Fibroblast of lung (primary cell): ENCODE results near the gene UTP25. TPM values are rescaled to one million over a fixed set of nuclear protein-coding genes. Genes with fewer than 3 reads are reported as not detected.
"Not testable (repeated sequence)": the region's sequence is repeated elsewhere in the genome, so short reads cannot be mapped to it uniquely, and the experiment has no call there.

ENCODE experiments used
- DNase-seq, 2 donors: peaks; one replicate each; pipeline versions ENCODE4 v3.0.0 to v3.0.0-alpha.2; 2010; ENCODE audit warnings: low read depth in 2 of 2
- H2AFZ ChIP-seq: 2 replicates; pipeline ENCODE4 v1.5.1; 2012; ENCODE audit warnings: low read length, control low read depth, inconsistent platforms
- H3K27ac ChIP-seq: 2 replicates; pipeline ENCODE4 v1.5.1; 2011; ENCODE audit warnings: low read length, control low read depth; ENCODE audit not compliant: insufficient read depth
- H3K27me3 ChIP-seq: 2 replicates; pipeline ENCODE4 v1.5.1; 2011; ENCODE audit warnings: mild to moderate bottlenecking, low read length; ENCODE audit not compliant: control insufficient read depth, insufficient read depth
- H3K36me3 ChIP-seq: 2 replicates; pipeline ENCODE4 v1.5.1; 2011; ENCODE audit warnings: low read length; ENCODE audit not compliant: control insufficient read depth, insufficient read depth
- H3K4me1 ChIP-seq: 2 replicates; pipeline ENCODE4 v1.5.1; 2011; ENCODE audit warnings: low read length; ENCODE audit not compliant: control insufficient read depth, insufficient read depth; ENCODE audit errors: extremely low read depth
- H3K4me2 ChIP-seq: 2 replicates; pipeline ENCODE4 v1.5.1; 2011; ENCODE audit warnings: low read length, control low read depth; ENCODE audit not compliant: insufficient read depth; ENCODE audit errors: extremely low read depth
- H3K4me3 ChIP-seq, 4 experiments: fragments of 200-600 bp in 1 of 4; sonication (generic) in 1 of 4; replicated peaks in 1 of 4; 2 replicates each; pipeline ENCODE4 v1.5.1; 2011 to 2016; ENCODE audit warnings: low read length in 4 of 4, low read depth in 3 of 4, mild to moderate bottlenecking in 3 of 4, control low read depth in 2 of 4, inconsistent platforms in 1 of 4, mixed read lengths in 1 of 4; ENCODE audit not compliant: insufficient read depth in 1 of 4; ENCODE audit errors: control extremely low read depth in 1 of 4
- H3K79me2 ChIP-seq: 2 replicates; pipeline ENCODE4 v1.5.1; 2012; ENCODE audit warnings: mild to moderate bottlenecking, low read length, inconsistent platforms; ENCODE audit not compliant: control insufficient read depth, insufficient read depth
- H3K9ac ChIP-seq: 2 replicates; pipeline ENCODE4 v1.5.1; 2011; ENCODE audit warnings: mild to moderate bottlenecking, low read length, control low read depth; ENCODE audit not compliant: insufficient read depth
- H3K9me3 ChIP-seq: 2 replicates; pipeline ENCODE4 v1.5.1; 2012; ENCODE audit warnings: low read depth, low read length; ENCODE audit not compliant: control insufficient read depth, insufficient read depth
- H4K20me1 ChIP-seq: 2 replicates; pipeline ENCODE4 v1.5.1; 2011; ENCODE audit warnings: low read length; ENCODE audit not compliant: control insufficient read depth, insufficient read depth; ENCODE audit errors: extremely low read depth
- EZH2 ChIP-seq: IDR thresholded peaks from 2 replicates; pipeline ENCODE4 v1.5.1; 2012; ENCODE audit warnings: low read length, control low read depth, mild to moderate bottlenecking; ENCODE audit errors: missing control alignments
- polyA plus RNA-seq, 2 donors: library from polyadenylated mRNA; depleted of rRNA in 1 of 2; stranded (reverse) in 1 of 2; unstranded in 1 of 2; fragments of >200 nt; gene quantifications; 2 replicates each; pipeline ENCODE4 v1.2.1, GENCODE V29; 2011 to 2012; ENCODE audit warnings: missing spikeins in 1 of 2
- total RNA-seq: library from RNA; depleted of rRNA; stranded (reverse); fragments of >200 nt; gene quantifications from 2 replicates; pipeline ENCODE4 v1.2.1, GENCODE V29; 2014
- TF ChIP-seq, protein P1 (sequence below), 2 donors: IDR thresholded peaks in 1 of 2; conservative IDR thresholded peaks in 1 of 2; 1 replicate in 1 of 2; 2 replicates in 1 of 2; pipeline ENCODE4 v1.5.1; 2011 to 2012; ENCODE audit warnings: low read length in 2 of 2, control low read depth in 1 of 2, inconsistent platforms in 1 of 2, low read depth in 1 of 2, mild to moderate bottlenecking in 1 of 2

The UTP25 gene
- total and polyA plus RNA-seq, 2 donors (not counting 1 experiment from before 2014, with no cell fraction given): 10.4 to 12.3 TPM

DNA sequence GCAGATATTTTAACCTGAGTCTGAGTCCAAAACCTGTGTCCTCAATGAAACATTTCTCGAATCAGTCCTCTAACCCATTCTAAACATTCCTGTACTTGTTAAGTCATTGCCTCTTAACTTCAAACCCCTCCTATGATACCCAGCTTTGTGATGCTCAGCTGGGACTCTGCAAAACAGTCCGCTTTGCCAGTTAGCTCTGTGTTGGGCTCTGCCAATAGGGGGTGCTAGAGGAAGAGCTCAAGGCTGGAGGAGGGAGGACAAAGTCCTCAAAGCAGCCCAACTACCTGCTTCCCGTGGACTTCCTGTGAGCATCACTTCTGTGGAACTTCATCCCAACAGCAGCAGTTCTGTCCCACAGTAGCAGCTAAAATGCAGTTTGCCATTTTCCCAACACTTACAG lies 72.2 kb downstream of the UTP25 start:
- H3K27me3 ChIP-seq: no peaks in the 10 kb centered on the region
- DNase-seq: peak in 1 of 2 donors; percentile 11
- no peaks in the 10 kb centered on the region for H4K20me1 ChIP-seq
- H3K79me2 ChIP-seq: no peaks in the 10 kb centered on the region
- no peak overlapping the region for H3K9ac ChIP-seq
- no peak for TF ChIP-seq EZH2
- TF ChIP-seq, protein P1, sequence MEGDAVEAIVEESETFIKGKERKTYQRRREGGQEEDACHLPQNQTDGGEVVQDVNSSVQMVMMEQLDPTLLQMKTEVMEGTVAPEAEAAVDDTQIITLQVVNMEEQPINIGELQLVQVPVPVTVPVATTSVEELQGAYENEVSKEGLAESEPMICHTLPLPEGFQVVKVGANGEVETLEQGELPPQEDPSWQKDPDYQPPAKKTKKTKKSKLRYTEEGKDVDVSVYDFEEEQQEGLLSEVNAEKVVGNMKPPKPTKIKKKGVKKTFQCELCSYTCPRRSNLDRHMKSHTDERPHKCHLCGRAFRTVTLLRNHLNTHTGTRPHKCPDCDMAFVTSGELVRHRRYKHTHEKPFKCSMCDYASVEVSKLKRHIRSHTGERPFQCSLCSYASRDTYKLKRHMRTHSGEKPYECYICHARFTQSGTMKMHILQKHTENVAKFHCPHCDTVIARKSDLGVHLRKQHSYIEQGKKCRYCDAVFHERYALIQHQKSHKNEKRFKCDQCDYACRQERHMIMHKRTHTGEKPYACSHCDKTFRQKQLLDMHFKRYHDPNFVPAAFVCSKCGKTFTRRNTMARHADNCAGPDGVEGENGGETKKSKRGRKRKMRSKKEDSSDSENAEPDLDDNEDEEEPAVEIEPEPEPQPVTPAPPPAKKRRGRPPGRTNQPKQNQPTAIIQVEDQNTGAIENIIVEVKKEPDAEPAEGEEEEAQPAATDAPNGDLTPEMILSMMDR (conservative IDR thresholded peaks at IDR 0.05 in 1 of 2, IDR thresholded peaks at IDR 0.05 in 1 of 2; ENCODE audit: low read depth in 1 of 2, low read length in 2 of 2): no peak
- H2AFZ ChIP-seq: no peak overlapping the region
- H3K4me2 ChIP-seq: no peak overlapping the region
- H3K4me1 ChIP-seq: no peaks in the 10 kb centered on the region
- no peaks in the 10 kb centered on the region for H3K36me3 ChIP-seq
- H3K4me3 ChIP-seq: no peak overlapping the region
- H3K9me3 ChIP-seq: no peaks in the 10 kb centered on the region
- no peak overlapping the region for H3K27ac ChIP-seq

DNA sequence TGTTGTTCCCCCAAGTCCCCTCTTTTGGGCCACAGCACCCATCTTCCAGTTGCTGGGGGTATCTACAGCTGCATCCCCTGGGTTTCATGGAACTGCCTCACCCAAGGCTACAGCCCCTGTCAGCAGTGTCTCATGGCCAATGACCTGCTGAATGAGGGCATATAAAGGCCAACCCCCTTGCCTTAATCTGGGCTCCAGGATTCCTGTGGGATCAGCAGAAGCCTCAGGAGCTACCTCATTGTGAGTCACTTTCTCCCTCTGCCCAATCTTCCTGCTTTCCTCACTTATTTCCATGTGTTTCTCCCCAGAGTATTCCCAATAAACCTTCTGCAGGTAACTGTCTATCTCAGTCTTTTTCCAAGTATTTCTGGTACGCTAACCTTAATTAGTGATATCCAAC lies 73.0 kb downstream of the UTP25 start:
- Histone ChIP-seq H3K4me3 (no peak overlapping the region), H3K9ac (no peak overlapping the region), H3K79me2 (no peaks in the 10 kb centered on the region), H3K4me2 (no peak overlapping the region), H3K27me3 (no peaks in the 10 kb centered on the region), H3K9me3 (no peaks in the 10 kb centered on the region), H3K4me1 (no peaks in the 10 kb centered on the region), H3K36me3 (no peaks in the 10 kb centered on the region), H4K20me1 (no peaks in the 10 kb centered on the region), H3K27ac (no peak overlapping the region), H2AFZ (no peak overlapping the region)
- no peak for TF ChIP-seq EZH2
- peak; percentile 43 to 95 for DNase-seq

DNA sequence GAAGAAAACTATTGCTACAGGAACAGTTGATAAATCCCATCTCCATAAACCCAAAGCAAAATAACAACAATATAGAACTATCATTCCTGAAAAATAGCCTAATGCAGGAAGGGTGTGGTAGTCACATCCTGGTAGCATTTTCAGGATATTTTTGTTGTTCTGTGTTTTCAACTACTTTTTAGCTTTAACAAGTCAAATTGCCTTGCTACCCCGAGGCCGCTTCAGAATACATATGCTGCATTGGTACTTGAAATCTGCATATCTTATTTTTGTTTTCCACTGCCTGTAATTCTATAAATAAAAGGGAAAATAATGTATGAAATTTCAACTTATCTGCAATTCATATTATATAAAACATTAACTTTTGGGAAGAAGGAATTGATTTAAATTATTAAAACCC lies 73.4 kb downstream of the UTP25 start:
- H3K27me3 ChIP-seq: no peaks in the 10 kb centered on the region
- no peaks in the 10 kb centered on the region for H3K79me2 ChIP-seq
- H3K4me3 ChIP-seq: no peak overlapping the region
- H3K4me2 ChIP-seq: no peak overlapping the region
- no peak overlapping the region for H3K27ac ChIP-seq
- no peaks in the 10 kb centered on the region for H3K4me1 ChIP-seq
- no peaks in the 10 kb centered on the region for H4K20me1 ChIP-seq
- H2AFZ ChIP-seq: no peak overlapping the region
- TF ChIP-seq, protein P1 (conservative IDR thresholded peaks at IDR 0.05 in 1 of 2, IDR thresholded peaks at IDR 0.05 in 1 of 2; ENCODE audit: low read depth in 1 of 2, low read length in 2 of 2): no peak
- no peak for TF ChIP-seq EZH2
- H3K36me3 ChIP-seq: no peaks in the 10 kb centered on the region
- no peak overlapping the region for H3K9ac ChIP-seq
- H3K9me3 ChIP-seq: no peaks in the 10 kb centered on the region
- DNase-seq: no peak

DNA sequence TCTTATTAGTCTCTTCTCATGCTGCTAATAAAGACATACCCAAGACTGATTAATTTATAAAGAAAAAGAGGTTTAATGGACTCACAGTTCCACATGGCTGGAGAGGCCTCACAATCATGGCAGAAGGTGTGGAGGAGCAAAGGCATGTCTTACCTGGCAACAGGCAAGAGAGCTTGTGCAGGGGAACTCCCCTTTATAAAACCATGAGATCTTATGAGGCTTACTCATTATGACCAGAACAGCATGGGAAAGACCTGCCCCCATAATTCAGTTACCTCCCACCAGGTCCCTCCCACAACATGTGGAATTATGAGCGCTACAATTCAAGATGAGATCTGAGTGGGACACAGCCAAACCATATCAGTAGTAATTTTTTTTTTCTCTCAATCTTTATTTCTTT lies 77.0 kb downstream of the UTP25 start:
- H3K9me3 ChIP-seq, H2AFZ ChIP-seq, H3K4me1 ChIP-seq, H3K27ac ChIP-seq, H3K4me3 ChIP-seq, H3K27me3 ChIP-seq, H3K9ac ChIP-seq, H4K20me1 ChIP-seq, H3K36me3 ChIP-seq, H3K4me2 ChIP-seq, H3K79me2 ChIP-seq, DNase-seq: not testable (repeated sequence)

Other genes starting within 250 kb of the UTP25 start
- gene CAMK1G, start 244.3 kb upstream of the UTP25 start, total RNA-seq: 0.77 and 1.7 TPM in 2 replicates
- 0.96 and 3.0 TPM in 2 replicates for gene CAMK1G, start 244.3 kb upstream of the UTP25 start, polyA plus RNA-seq
- 12.1 and 23.3 TPM in 2 replicates for gene LAMB3, start 175.5 kb upstream of the UTP25 start, total RNA-seq
- gene LAMB3, start 175.5 kb upstream of the UTP25 start, polyA plus RNA-seq: 4.1 and 5.5 TPM in 2 replicates
- 79.1 and 180 TPM in 2 replicates for gene G0S2, start 152.6 kb upstream of the UTP25 start, total RNA-seq
- 3.9 and 11.0 TPM in 2 replicates for gene G0S2, start 152.6 kb upstream of the UTP25 start, polyA plus RNA-seq
- 20.3 and 31.5 TPM in 2 replicates for gene HSD11B1, start 123.1 kb upstream of the UTP25 start, total RNA-seq
- 7.1 and 31.0 TPM in 2 replicates for gene HSD11B1, start 123.1 kb upstream of the UTP25 start, polyA plus RNA-seq
- gene TRAF3IP3, start 71.9 kb upstream of the UTP25 start, total RNA-seq: not detected in 2 replicates
- gene TRAF3IP3, start 71.9 kb upstream of the UTP25 start, polyA plus RNA-seq: not detected in 2 replicates
- 3.1 and 4.3 TPM in 2 replicates for gene C1orf74, start 43.4 kb upstream of the UTP25 start, total RNA-seq
- gene C1orf74, start 43.4 kb upstream of the UTP25 start, polyA plus RNA-seq: 1.8 and 2.2 TPM in 2 replicates
- under 0.01 and 0.66 TPM in 2 replicates for gene IRF6, start 21.8 kb upstream of the UTP25 start, total RNA-seq
- gene IRF6, start 21.8 kb upstream of the UTP25 start, polyA plus RNA-seq: 0.87 and 1.00 TPM in 2 replicates
- 0.26 and 0.99 TPM in 2 replicates for gene SYT14, start 110.2 kb downstream of the UTP25 start, total RNA-seq
- gene SYT14, start 110.2 kb downstream of the UTP25 start, polyA plus RNA-seq: 0.84 and 0.93 TPM in 2 replicates